Activated naive CD4-positive, alpha-beta T cell treated with anti-CD3 and anti-CD28 coated beads, Interleukin-2, amount 50 U/mL, for 72 hours (primary cell): ENCODE measurements around the gene SFR1. TPM values are rescaled to one million over a fixed set of nuclear protein-coding genes. Genes with fewer than 3 reads are reported as not detected.

Source experiments
- ATAC-seq, 2 donors: fragments of 150-1000 bp; cut with Tn5 transposase; 2 replicates each; pipeline ENCODE4 v1.10.0; 2021; ENCODE audit warnings: mild to moderate bottlenecking in 2 of 2, moderate library complexity in 2 of 2
- DNase-seq, 2 donors: peaks; one replicate each; pipeline ENCODE4 v3.0.0; 2021 to 2022; ENCODE audit warnings: low spot score in 2 of 2
- H3K27ac Mint-ChIP-seq, 2 donors: one replicate each; pipeline ENCODE4 v1.8.0; 2022; ENCODE audit warnings: mild to moderate bottlenecking in 2 of 2, mixed read lengths in 2 of 2
- H3K36me3 Mint-ChIP-seq, 2 donors: one replicate each; pipeline ENCODE4 v1.8.0; 2022; ENCODE audit warnings: mixed read lengths in 2 of 2
- H3K9me3 Mint-ChIP-seq, 2 donors: one replicate each; pipeline ENCODE4 v1.8.0; 2022; ENCODE audit warnings: mixed read lengths in 2 of 2
- total RNA-seq, 2 donors: library from RNA; stranded (reverse); gene quantifications; one replicate each; pipeline ENCODE4 v1.2.3, GENCODE V29; 2022

Gene SFR1
- total RNA-seq, 2 donors from 2014 or later = 14.8 to 19.4 TPM

DNA sequence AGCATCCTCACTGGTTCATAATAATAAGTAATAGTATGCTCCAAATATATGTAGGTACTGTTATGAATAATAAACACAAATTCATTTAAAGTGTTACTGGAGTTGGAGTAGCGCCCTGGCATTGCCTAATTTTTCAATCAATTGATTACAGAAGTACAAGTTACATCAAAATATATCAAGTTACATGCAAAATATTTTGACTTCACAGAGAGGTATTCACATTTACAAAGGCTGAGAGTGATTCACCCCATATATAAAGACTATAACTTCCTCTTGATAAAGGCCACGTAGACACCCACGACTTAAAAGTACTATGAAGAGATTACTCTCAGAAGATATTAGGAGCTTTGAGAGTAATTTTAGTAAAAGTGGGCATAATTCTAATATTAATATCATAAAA is 22.7 kb upstream of the SFR1 start:
- Mint-ChIP-seq H3K9me3 (peaks cover 0 to 3% of the 10 kb centered on the region in 2 donors), H3K27ac (no peak overlapping the region)

DNA sequence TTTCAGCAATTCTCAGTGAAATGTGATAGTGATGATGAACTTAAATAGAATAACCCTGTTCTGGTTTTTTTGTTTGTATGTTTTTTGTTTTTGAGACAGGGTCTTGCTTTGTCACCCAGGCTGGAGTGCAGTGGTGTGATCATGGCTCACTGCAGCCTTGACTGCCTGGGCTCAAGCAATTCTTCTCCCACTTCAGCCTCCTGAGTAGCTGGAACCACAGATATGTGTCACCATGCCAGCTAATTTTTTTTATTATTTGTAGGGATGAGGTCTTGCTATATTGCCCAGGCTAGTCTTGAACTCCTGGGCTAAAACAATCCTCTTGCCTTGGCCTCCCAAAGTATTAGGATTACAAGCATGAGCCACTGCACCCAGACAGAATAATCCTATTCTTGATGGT is 22.0 kb upstream of the SFR1 start:
- ATAC-seq = no peak
- H3K36me3 Mint-ChIP-seq = peaks cover 0 to 4% of the 10 kb centered on the region in 2 donors
- DNase-seq = no peak
- H3K9me3 Mint-ChIP-seq = peaks cover 0 to 3% of the 10 kb centered on the region in 2 donors
- H3K27ac Mint-ChIP-seq = no peak overlapping the region

More for the DNA sequence above, 22.7 kb upstream of the SFR1 start:
- DNase-seq (no peak), ATAC-seq (no peak)
- H3K36me3 Mint-ChIP-seq = peaks cover 0 to 4% of the 10 kb centered on the region in 2 donors

DNA sequence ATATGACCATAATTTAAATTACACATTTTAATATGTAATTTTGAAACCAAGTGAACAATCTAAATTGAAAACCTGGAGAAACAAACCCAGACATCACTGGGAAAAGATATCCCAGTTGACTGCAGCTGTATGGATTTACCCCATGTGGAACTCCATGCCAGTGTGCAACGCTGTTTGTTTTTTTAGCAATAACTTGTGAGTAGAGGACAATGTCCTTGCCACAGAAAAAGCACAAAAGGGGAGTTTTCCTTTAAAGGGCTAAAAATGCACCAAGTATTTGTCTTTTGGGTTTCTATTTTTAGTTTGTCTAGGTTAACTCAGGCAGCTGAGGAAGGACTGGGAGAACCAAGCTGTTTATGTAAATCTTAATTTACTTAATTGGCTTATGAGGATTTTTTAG is 21.2 kb upstream of the SFR1 start:
- Mint-ChIP-seq H3K9me3 (peaks cover 0 to 3% of the 10 kb centered on the region in 2 donors), H3K27ac (no peak overlapping the region), H3K36me3 (peaks cover 0 to 4% of the 10 kb centered on the region in 2 donors)
- DNase-seq = no peak
- no peak for ATAC-seq

DNA sequence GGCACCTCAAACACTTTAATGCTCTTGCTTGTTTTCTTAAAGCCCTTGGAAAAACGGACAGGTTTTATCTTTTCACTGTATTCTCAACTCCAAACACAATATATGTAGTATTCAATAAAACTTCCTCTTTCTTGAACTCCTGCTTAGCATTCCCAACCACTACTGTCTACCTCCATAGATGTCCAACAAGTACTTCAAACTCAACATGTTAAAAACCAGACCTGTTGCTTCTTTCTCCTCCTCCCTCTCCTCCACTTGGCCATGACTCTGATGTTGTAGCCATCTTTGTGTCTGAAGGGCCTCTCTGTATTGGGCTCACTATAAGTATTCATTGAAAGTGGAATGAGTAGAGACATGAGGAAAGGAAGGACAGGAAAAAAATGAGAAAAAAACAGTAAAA is 20.1 kb upstream of the SFR1 start:
- Mint-ChIP-seq H3K36me3 (no peaks in the 10 kb centered on the region), H3K9me3 (no peaks in the 10 kb centered on the region), H3K27ac (no peak overlapping the region)
- DNase-seq = no peak
- no peak for ATAC-seq

DNA sequence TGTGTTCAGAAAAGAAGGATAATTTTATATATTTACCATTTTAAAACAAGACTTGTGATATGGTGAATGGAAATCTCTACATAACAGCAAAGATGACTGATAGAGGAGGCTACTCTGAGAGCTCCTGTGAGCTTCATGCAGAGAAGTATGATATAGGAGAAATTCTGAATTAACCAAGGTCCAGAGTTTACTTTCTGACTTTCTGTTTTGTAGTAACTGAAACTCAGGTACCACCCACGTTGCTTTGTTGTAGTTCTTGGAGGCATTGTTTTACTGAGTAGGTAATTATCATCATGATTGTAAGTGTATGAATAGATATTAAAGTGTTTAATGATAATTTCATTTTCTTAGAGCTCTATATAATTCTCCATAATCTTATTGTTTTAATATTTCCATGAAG is 18.0 kb upstream of the SFR1 start:
- Mint-ChIP-seq H3K36me3 (no peaks in the 10 kb centered on the region), H3K9me3 (no peaks in the 10 kb centered on the region), H3K27ac (no peak overlapping the region)
- no peak for ATAC-seq
- no peak for DNase-seq

DNA sequence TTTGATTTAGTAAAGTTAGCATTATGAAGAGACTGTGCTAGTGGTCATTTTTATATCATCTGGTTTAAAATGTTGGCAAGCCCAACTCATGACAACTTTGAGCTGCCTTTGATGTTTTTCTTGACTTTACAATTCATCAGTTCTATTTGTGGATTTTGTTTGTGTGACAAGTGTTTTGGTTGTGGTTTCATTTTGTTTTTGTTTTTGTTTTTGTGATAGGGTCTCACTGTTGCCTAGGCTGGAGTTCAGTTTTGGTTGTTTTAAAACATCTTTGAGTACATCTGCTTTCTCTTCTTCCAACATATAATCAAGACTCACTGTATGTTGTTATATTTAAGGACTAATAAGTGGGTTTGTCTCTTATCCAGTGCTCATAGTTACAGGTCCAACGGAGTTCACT is 17.6 kb upstream of the SFR1 start:
- peak overlapping the region in 1 of 2 donors; percentile 23 for H3K27ac Mint-ChIP-seq
- ATAC-seq (no peak), DNase-seq (no peak)
- no peaks in the 10 kb centered on the region for H3K9me3 Mint-ChIP-seq
- no peaks in the 10 kb centered on the region for H3K36me3 Mint-ChIP-seq

DNA sequence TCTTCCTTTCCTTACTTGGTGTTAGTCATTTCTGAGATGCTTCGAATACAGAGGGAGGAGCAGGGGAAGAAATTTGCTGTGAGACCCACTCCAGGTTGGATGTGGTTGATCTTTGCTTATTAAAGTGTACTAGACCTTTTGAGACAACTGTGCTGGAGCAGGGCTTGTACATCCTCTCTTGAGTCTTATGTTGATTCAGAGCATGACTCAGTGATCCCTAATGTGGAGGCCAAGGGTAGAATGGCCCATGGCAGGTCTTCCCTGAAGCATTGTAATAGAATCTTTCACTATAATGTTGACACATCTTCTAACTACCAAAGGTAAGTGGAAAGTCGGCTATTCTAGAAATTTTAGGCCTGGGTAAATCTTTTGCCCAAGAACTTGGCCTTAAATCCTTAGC is 17.0 kb upstream of the SFR1 start:
- no peak for DNase-seq
- ATAC-seq = peak; percentile 31 to 67
- Mint-ChIP-seq H3K36me3 (no peaks in the 10 kb centered on the region), H3K9me3 (no peaks in the 10 kb centered on the region), H3K27ac (peak overlapping the region in 1 of 2 donors; percentile 23)

DNA sequence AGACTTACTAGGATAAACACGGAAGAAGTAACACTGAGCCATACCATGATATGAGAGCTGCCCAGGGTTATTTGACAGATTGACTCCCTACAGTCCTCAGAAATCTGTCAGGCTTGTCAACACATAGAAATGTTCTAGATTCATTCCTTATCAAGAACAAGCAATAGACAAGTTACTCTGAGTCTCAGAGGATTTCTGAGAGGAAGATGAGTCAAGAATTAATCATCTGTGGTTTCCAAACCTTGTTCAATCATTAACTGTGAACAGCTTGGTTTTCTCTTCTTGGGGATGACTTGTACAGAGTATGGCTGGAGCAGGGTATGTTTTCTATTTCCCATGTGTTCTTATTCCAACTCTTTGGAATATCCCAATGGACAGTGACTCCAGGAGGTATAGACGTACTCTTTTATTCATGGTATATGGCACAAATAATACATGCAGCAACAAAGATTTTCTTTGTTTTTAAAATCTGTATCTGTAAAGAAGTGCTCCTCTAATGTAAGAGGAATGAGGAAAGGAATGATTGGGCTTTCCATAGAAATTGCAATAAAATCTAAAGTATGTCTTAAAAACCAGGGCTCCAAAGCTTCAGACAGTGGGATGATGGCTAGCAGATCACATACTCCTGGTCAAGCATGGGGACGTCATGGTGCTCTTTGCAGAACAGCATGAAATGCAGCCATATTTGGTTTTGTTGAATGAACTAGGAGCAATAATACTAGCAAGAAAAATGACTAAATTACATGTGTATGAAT is 11.9 kb upstream of the SFR1 start:
- ATAC-seq (peak; percentile 92 to 94), DNase-seq (no peak)
- no peaks in the 10 kb centered on the region for H3K9me3 Mint-ChIP-seq
- H3K36me3 Mint-ChIP-seq = no peaks in the 10 kb centered on the region
- no peak overlapping the region for H3K27ac Mint-ChIP-seq

DNA sequence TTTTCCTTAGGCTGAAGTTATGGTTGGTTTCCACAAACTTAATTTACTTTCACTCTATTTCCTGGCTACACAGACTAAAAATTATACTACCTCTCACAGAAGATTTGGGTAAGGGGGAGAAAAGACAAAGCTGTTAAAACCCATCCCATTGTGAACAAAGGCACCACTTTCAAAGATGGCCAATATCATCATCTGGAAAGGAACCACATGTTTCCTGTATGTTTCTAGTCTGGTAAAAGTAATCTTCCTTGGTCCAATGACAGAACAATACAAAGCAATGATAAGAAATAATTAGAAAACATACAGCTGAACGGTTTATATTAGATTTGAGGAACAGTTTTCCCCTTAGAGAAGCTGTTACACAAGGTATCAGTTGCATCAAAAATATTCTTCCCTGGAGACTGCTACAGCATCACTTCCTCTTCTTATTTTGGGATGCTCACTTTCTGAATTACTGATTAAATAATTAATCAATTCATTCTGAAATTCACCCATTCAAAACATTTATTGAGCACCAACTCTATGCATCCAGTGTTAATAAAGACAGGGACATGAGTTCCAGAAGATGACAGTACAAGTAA is 8.5 kb upstream of the SFR1 start:
- DNase-seq (no peak), ATAC-seq (no peak)
- H3K27ac Mint-ChIP-seq = no peak overlapping the region
- no peaks in the 10 kb centered on the region for H3K9me3 Mint-ChIP-seq
- no peaks in the 10 kb centered on the region for H3K36me3 Mint-ChIP-seq

DNA sequence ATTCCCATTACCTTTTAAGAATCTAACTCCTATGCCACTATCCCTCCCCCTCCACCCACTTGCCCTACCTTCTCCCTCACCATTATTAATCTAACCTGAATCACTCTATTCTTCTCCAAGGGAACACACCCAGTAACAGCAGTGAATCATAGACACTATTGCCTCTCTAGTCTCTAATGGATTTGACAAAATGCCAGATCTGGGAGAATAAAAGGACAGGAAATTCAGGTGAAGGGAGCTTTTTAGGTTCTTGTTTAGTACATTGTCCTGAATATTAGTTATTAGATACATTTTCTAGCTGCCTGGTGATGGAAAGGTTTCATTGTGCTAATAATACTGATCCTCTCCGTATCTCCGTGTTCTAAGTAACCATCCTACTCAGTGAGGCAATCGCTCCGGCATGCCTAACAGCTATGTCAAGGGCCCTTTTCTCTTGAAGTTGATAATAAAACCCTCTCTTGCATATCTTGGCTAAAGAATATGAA is 4.1 kb upstream of the SFR1 start:
- ATAC-seq = no peak
- no peaks in the 10 kb centered on the region for H3K9me3 Mint-ChIP-seq
- H3K27ac Mint-ChIP-seq = no peak overlapping the region
- peaks cover 0 to 5% of the 10 kb centered on the region in 2 donors for H3K36me3 Mint-ChIP-seq
- no peak for DNase-seq

DNA sequence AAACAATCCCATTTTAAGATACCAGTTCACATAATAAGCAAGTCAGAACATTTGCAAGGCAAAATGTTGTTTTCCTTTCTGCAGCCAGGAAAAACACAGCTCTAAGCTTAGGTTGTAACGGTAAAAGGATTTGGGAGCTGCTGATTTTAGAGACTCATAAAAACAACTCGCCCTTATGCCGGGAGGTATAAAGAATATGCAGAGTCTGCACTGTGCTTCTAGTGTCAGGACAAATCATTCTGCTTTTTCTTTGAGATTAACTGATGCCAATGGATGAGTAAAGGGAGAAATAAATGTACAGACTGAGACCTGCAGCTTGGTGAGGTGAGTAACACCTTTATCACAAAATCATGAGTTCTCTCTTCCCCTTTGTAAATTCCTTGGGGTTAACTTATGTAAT is 2.0 kb upstream of the SFR1 start:
- Mint-ChIP-seq H3K9me3 (no peaks in the 10 kb centered on the region), H3K36me3 (peaks cover 0 to 5% of the 10 kb centered on the region in 2 donors), H3K27ac (peak overlapping the region in 1 of 2 donors; percentile 98)
- DNase-seq (no peak), ATAC-seq (no peak)

DNA sequence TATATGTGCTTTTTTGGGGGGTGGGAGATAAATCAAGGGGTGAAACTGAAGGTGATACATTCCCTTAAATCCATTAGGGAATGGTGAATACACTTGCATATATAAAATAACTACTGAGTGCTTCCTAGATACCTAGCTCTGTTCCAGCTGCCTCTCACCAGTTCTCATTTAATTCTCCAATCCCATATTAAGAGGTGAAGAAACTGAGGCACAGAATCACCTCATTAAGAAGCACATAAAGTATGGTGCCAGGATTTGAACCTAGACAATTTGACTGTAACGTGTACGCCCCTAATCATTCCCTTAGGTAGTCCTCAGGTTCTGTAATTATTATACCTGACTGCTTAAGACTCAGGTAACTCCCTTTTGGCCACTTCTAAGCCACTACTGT is 1.5 kb upstream of the SFR1 start:
- no peak for DNase-seq

DNA sequence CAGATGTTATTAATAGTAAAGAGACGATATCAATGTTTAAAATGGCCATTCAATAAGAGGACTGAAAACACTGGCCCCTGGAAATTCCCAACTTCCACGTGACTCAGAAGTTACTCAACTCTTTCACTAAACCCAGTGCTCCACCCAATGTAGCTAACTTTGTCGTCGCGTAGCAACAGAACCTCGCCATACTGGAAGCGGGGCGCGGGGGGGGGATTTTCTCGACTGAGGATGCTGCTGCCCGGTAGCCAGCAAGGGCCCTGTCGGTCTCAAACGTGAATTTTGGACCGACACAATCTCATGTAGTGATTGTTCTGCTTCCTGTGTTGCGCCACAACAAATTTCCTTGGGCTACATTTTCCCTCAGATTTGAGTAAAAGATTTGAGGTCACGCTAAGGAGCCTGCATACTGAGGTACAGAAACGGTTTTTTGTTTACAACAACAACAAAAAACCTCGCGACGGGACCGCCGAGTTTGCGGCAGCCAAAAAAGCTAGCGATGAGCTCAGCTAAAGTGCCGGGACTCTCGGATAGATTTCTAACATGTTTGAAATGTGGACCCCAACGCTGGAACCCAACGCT is 977 bp upstream of the SFR1 start:
- peak; percentile 42 to 58 for ATAC-seq
- DNase-seq = peak; percentile 57 to 75

More for the DNA sequence above, 1.5 kb upstream of the SFR1 start:
- no peaks in the 10 kb centered on the region for H3K9me3 Mint-ChIP-seq
- ATAC-seq = no peak
- peaks cover 0 to 5% of the 10 kb centered on the region in 2 donors for H3K36me3 Mint-ChIP-seq
- H3K27ac Mint-ChIP-seq = peak overlapping the region; percentile 97 to 98

DNA sequence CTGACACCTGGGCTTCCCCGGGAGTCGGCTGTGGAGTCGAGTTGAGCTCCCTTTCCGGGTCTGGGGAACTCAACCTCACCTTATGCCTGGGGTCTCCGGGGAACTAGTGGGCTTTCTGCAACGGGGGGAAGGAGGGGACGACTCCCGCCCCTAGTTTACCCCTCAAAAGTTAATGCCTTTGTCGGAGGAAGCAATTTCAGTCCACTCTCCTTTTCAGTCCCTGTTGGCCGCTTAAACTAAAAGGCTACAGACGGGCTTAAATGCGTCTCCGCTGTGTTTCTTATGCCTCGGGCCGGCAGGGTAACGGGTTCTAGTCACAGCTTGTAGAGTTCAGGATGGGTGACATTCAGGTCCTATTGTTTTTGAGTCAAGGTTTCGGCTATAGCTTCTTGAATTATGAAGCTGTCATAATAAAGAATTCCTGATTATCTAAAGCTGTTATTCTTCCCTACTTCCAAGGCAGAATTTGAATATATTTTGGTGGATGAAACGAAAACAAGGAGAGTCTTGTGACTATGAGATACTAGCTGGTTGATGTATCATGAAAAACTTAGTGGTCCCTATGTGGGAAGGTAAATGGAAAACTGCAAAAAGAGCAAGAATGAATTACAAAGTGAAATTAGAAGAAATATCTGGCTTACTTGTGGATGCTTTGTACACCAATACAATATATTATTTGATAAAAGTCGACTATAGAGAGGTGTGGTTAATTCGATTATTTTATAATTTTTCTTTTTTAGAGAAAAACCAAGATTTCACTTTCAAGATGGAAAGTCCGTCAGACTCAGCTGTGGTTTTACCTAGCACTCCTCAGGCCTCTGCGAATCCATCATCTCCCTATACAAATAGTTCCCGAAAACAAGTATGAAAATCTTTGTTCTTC is 495 bp downstream of the SFR1 start:
- no peak for DNase-seq
- ATAC-seq = peak in 1 of 2 donors; percentile 1
- peak overlapping the region; percentile 95 to 98 for H3K27ac Mint-ChIP-seq
- peaks cover 5 to 6% of the 10 kb centered on the region in 2 donors for H3K36me3 Mint-ChIP-seq
- no peaks in the 10 kb centered on the region for H3K9me3 Mint-ChIP-seq

More for the DNA sequence above, 977 bp upstream of the SFR1 start:
- Mint-ChIP-seq H3K36me3 (peaks cover 0 to 5% of the 10 kb centered on the region in 2 donors), H3K27ac (peak overlapping the region; percentile 97 to 98), H3K9me3 (no peaks in the 10 kb centered on the region)

DNA sequence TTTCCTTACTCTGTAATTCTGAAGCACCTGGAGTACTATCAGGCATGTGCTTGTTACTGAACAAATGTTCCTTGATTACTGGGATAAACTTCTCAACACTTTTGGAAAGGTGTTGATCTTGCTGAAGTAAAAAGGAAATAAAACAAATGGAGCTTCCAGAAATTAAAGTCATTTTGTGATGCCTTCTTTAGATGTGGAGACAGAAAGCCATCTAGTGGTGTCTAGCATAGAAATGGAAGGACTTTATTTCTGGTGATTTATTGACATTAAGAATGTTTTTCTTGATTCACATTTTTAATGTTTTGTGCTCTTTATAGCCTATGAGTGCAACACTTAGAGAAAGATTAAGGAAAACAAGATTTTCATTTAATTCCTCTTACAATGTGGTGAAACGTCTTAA is 1.4 kb downstream of the SFR1 start:
- Mint-ChIP-seq H3K9me3 (no peaks in the 10 kb centered on the region), H3K36me3 (peaks cover 5 to 6% of the 10 kb centered on the region in 2 donors), H3K27ac (peak overlapping the region in 1 of 2 donors; percentile 98)
- no peak for DNase-seq
- ATAC-seq = no peak

DNA sequence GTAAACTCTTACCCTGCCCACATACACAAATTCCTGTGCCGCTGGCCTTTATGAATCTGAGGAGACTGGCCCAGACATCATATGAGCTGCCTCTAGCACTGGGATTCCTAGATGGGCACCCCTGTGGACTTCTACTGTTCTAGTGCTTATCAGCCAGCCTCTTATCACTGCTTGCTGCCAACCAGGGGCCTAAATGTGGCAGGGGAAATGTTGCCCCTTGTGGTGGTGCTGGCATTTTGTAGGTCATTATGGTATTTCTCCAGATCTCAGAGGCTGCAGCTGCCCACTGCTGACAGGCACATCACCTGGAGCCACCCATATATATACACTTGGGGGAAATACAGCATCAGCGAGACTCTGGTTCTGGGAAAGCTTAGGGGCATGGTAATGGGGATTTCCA is 5.4 kb downstream of the SFR1 start:
- H3K36me3 Mint-ChIP-seq = peaks cover 2 to 6% of the 10 kb centered on the region in 2 donors
- H3K9me3 Mint-ChIP-seq = no peaks in the 10 kb centered on the region
- no peak overlapping the region for H3K27ac Mint-ChIP-seq
- ATAC-seq (no peak), DNase-seq (no peak)

DNA sequence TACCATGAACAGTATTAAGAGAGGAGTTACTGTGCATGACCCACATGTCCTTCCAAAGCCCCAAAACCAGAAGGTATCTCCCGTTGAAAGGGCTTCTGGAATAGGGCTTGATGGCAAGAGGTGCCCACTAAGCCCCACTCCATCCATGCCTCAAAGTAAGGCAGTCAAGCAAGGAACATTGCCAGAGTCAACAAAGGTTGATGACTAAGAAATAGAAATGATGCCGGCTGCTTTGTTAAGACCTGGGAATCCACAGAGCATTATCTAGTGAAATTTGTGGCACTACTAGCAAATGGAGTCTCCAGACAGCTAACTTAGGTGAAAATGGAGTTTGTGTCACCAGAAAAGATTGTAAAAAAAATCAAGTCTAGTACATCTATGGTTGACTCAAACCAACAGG is 6.2 kb downstream of the SFR1 start:
- Mint-ChIP-seq H3K9me3 (no peaks in the 10 kb centered on the region), H3K27ac (no peak overlapping the region)
- no peak for ATAC-seq

More for the DNA sequence above, 6.2 kb downstream of the SFR1 start:
- no peak for DNase-seq
- H3K36me3 Mint-ChIP-seq = peaks cover 0 to 6% of the 10 kb centered on the region in 2 donors
